ENCODE results near the gene COASY. TPM values are rescaled to one million over a fixed set of nuclear protein-coding genes. Genes with fewer than 3 reads are reported as not detected.
A peak's percentile ranks its signal among the peaks of the same experiment; 100 is the strongest.

The COASY gene
- total and polyA plus RNA-seq, 2 experiments from 2014 or later, result 60.1 to 72.1 TPM

- Histone ChIP-seq H3K36me3 (ENCODE audit: insufficient read depth) (no peaks in the 10 kb centered on the region), H3K27ac (ENCODE audit: low read depth) (peak overlapping the region; percentile 66; the same call in 1 of the 2 replicates), H3K4me2 (peak overlapping the region; percentile 95), H3K27me3 (ENCODE audit: insufficient read depth) (peaks cover 19% of the 10 kb centered on the region), H3K79me2 (replicated peaks; ENCODE audit: insufficient read depth) (no peaks in the 10 kb centered on the region), H3K4me1 (ENCODE audit: insufficient read depth) (peaks cover 18% of the 10 kb centered on the region), H2AFZ (no peak overlapping the region), H3K4me3 (peak overlapping the region; percentile 68), H3F3A (replicated peaks; ENCODE audit: low read depth) (peaks cover 19% of the 10 kb centered on the region; the same call in 1 of the 2 replicates), H4K20me1 (replicated peaks; ENCODE audit: insufficient read depth) (no peaks in the 10 kb centered on the region), H3K9me2 (ENCODE audit: insufficient read depth) (no peaks in the 10 kb centered on the region)
- DNase-seq (ENCODE audit: low spot score), result no peak
- ATAC-seq, result peak; percentile 14
- no peak overlapping the region for H3K27ac Mint-ChIP-seq
- H3K4me3 Mint-ChIP-seq, result peak overlapping the region; percentile 83
- peaks cover 22% of the 10 kb centered on the region for H3K36me3 Mint-ChIP-seq (ENCODE audit: low read depth)
- no peak for TF ChIP-seq EZH2phosphoT487 (IDR thresholded peaks at IDR 0.05; ENCODE audit: unreplicated experiment)
- no peak for TF ChIP-seq ZNF114 (CRISPR knock-in tag; IDR thresholded peaks at IDR 0.05)
- no peak for TF ChIP-seq NANOG (IDR thresholded peaks at IDR 0.05; ENCODE audit: borderline replicate concordance)
- no peak for TF ChIP-seq ZNF462 (CRISPR knock-in tag; IDR thresholded peaks at IDR 0.05)
- no peak for TF ChIP-seq CTCF (conservative IDR thresholded peaks at IDR 0.05; ENCODE audit: low read depth in 2 of 2)
- TF ChIP-seq STAT1 (IDR thresholded peaks at IDR 0.05; ENCODE audit: unreplicated experiment), result no peak
- no peak for TF ChIP-seq POLR2AphosphoS5 (IDR thresholded peaks at IDR 0.05; ENCODE audit: low read depth)
- no peak for TF ChIP-seq JUNB (IDR thresholded peaks at IDR 0.05; ENCODE audit: unreplicated experiment)
- TF ChIP-seq ZNF331 (CRISPR knock-in tag; IDR thresholded peaks at IDR 0.05; ENCODE audit: low read depth), result no peak
- no peak for TF ChIP-seq EZH2 (IDR thresholded peaks at IDR 0.05; ENCODE audit: low read depth, unreplicated experiment)
- TF ChIP-seq CREB1 (CRISPR knock-in tag; IDR thresholded peaks at IDR 0.05; ENCODE audit: low read depth), result no peak
- H3K9me3 Mint-ChIP-seq, result no peaks in the 10 kb centered on the region; the same call in 2 of the 3 replicates
- H3K4me1 Mint-ChIP-seq, result peaks cover 18% of the 10 kb centered on the region
- H3K27me3 Mint-ChIP-seq (ENCODE audit: insufficient read depth, low read depth, poor library complexity), result peaks cover 12% of the 10 kb centered on the region
Measured at GRCh38 chr17:42537156-42537805, 24.7 kb upstream of the COASY start.

Measured in GM23338 (cell line).